ENCODE results near the gene CD37.
A peak's percentile ranks its signal among the peaks of the same experiment; 100 is the strongest.

CD37 gene

DNA sequence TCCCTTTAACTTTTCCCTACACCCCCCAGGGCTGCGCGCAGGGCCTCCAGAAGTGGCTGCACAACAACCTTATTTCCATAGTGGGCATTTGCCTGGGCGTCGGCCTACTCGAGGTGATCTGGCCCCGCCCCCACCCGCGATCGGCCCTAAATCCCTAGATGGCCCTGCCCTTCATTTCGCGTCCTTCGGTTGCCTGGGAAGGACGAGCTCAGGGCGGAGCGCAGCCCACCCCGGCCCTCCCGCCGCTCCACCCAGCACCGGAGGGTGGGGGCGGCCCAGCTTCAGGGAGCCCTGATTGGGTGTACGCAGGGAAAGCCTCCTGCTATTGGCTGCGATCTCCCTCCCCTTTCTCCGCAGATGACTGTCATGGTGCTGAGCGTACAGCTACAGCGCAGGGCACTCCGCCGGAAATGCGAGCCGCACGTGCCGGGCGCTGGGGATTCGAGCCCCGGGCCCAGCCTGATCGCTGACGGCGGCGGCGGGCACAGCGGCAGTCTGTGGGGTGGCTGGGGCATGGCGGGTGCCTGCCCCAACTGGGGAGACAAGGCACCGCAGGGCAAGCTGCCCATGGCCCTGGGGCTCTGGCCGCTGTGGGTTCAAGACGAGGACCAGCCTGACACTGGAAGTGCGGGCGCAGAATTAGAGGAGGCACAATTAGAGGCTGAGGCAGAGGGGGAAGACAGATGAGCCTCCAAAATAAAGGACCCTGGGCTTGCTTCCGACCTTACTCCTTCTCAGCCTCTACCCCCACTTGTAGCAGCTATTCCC lies 4.3 kb downstream of the CD37 start:
- Histone ChIP-seq H3K27me3 (ENCODE audit: control insufficient read depth, insufficient read depth, low read length) (peaks cover 20% of the 10 kb centered on the region), H3K27ac (ENCODE audit: low read depth, low read length) (peak overlapping the region; percentile 49; the same call in 1 of the 2 replicates), H3K4me1 (ENCODE audit: control insufficient read depth, insufficient read depth, low read length) (peaks cover 15% of the 10 kb centered on the region), H3K36me3 (ENCODE audit: control insufficient read depth, insufficient read depth, low read length) (peaks cover 36% of the 10 kb centered on the region), H3K4me3 (ENCODE audit: low read depth, low read length) (peak overlapping the region; percentile 49), H3K9ac (ENCODE audit: low read length) (peak overlapping the region; percentile 54), H3K9me3 (ENCODE audit: control insufficient read depth, insufficient read depth, low read depth, low read length) (no peaks in the 10 kb centered on the region)

DNA sequence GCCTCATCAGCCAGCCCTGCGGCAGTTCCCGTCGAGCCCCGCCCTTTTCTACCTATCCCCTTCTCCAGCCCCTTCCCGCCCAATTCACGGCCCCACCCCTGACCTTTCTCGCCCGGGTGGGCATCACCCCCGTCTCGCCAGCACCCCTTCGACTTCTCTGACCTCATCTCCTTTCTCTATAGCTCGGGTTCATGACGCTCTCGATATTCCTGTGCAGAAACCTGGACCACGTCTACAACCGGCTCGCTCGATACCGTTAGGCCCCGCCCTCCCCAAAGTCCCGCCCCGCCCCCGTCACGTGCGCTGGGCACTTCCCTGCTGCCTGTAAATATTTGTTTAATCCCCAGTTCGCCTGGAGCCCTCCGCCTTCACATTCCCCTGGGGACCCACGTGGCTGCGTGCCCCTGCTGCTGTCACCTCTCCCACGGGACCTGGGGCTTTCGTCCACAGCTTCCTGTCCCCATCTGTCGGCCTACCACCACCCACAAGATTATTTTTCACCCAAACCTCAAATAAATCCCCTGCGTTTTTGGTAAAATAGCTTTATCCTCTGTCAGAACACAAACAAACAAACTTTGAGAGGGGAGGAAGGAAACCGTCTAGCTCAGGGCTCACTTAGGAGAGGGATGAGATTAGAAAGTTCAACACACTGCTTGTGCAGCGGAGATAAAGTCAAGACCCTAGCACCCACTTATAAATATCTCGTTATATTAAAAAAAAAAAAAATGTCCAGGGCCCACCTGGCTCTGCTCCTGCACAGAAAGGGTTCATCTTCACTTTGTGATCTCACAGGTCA lies 5.1 kb downstream of the CD37 start:
- Histone ChIP-seq H3K36me3 (ENCODE audit: control insufficient read depth, insufficient read depth, low read length) (peaks cover 44% of the 10 kb centered on the region), H3K27me3 (ENCODE audit: control insufficient read depth, insufficient read depth, low read length) (peaks cover 20% of the 10 kb centered on the region), H3K27ac (ENCODE audit: low read depth, low read length) (peak overlapping the region; percentile 49; the same call in 1 of the 2 replicates), H3K4me3 (ENCODE audit: low read depth, low read length) (peak overlapping the region; percentile 37), H3K4me1 (ENCODE audit: control insufficient read depth, insufficient read depth, low read length) (peaks cover 15% of the 10 kb centered on the region), H3K9ac (ENCODE audit: low read length) (peak overlapping the region; percentile 25), H3K9me3 (ENCODE audit: control insufficient read depth, insufficient read depth, low read depth, low read length) (no peaks in the 10 kb centered on the region)

DNA sequence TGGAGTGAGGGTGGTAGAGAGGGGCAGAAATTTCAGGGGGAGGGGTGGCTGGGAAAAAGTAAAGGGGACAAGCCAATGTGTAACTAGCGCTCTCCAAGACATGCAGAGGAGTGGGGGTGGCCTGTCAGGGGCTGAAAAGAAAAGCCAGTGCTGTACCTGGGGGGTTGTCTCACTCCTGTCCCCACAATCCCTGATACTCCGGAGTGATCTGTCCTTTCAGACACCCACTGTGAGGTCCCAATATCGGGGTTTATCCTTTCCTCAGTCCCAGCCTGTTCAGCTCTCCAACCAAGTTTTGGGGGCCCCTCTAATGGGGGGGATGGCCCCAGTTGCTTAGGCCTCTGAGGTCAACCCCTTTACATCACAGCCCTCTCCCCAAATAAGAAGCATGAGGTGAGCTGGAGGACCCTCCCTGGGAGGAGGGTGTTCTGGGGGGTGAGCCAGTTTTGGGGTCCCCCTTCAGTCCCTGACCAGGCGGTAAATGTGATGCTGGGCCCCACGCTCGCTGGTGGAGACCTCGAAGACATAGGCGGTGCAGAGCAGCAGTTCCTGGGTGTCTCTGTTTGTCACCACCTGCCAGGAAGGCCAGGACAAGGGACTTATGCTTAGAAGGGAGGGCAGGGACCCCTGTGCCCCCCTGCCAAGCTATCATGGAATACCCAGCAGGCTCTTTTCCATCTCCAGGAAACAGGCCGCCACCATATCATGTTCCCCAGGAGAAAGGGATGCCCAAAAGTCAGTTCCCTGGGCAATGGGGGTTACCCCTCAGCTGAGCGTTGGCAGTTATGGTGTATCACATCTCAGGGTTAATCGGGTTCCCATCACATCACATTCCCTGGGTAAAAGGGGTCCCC lies 5.9 kb downstream of the CD37 start:
- Histone ChIP-seq H3K36me3 (ENCODE audit: control insufficient read depth, insufficient read depth, low read length) (peaks cover 49% of the 10 kb centered on the region), H3K4me1 (ENCODE audit: control insufficient read depth, insufficient read depth, low read length) (peaks cover 15% of the 10 kb centered on the region), H3K4me3 (ENCODE audit: low read depth, low read length) (no peak overlapping the region), H3K9ac (ENCODE audit: low read length) (no peak overlapping the region), H3K27me3 (ENCODE audit: control insufficient read depth, insufficient read depth, low read length) (peaks cover 20% of the 10 kb centered on the region), H3K27ac (ENCODE audit: low read depth, low read length) (no peak overlapping the region), H3K9me3 (ENCODE audit: control insufficient read depth, insufficient read depth, low read depth, low read length) (no peaks in the 10 kb centered on the region)

DNA sequence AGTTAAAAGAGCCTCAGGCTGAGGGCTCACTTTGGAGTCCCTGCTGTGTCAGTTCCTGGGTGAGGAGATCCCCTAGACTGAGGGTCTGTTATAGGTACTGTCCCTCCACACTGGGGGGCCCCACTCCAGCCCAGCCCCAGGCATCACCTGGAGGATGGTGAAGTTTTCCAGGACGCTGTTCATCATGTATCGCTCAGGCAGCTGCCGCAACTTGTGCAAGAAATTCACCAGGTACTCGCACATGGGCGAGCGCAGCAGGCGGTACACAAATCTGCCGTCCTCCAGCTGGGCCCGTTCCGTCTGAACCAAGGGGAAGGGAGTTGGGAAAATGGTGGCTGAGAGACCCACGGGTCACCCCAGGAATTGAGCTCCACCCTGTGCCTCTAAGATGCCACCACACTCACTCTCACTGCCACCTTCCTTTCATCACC lies 7.1 kb downstream of the CD37 start:
- no peaks in the 10 kb centered on the region for H3K9me3 ChIP-seq (ENCODE audit: control insufficient read depth, insufficient read depth, low read depth, low read length)
- H3K4me1 ChIP-seq (ENCODE audit: control insufficient read depth, insufficient read depth, low read length) = peaks cover 15% of the 10 kb centered on the region
- peaks cover 12% of the 10 kb centered on the region for H3K27me3 ChIP-seq (ENCODE audit: control insufficient read depth, insufficient read depth, low read length)
- H3K36me3 ChIP-seq (ENCODE audit: control insufficient read depth, insufficient read depth, low read length) = peaks cover 61% of the 10 kb centered on the region
- H3K27ac ChIP-seq (ENCODE audit: low read depth, low read length) = no peak overlapping the region
- no peak overlapping the region for H3K4me3 ChIP-seq (ENCODE audit: low read depth, low read length)
- no peak overlapping the region for H3K9ac ChIP-seq (ENCODE audit: low read length)

DNA sequence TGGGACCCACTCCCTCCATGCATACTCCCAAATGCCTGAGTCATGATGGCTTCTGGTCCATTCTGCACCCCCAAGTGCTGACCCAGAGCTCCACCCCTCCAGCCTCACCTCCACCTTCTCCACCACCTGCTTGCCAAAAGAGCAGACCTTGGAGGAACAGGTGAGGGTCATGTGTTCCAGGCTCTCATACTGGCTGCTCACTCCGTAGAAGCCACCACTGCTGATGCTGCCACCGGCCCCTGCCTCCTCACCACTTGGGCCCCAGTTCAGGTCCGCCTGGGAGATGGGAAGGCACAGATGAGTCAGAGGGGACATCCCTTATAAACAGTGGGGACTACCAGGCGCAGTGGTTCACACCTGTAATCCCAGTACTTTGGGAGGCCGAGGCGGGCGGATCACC lies 7.9 kb downstream of the CD37 start:
- H3K4me3 ChIP-seq (ENCODE audit: low read depth, low read length) = no peak overlapping the region
- H3K36me3 ChIP-seq (ENCODE audit: control insufficient read depth, insufficient read depth, low read length) = peaks cover 69% of the 10 kb centered on the region
- H3K27me3 ChIP-seq (ENCODE audit: control insufficient read depth, insufficient read depth, low read length) = peaks cover 5% of the 10 kb centered on the region
- no peaks in the 10 kb centered on the region for H3K9me3 ChIP-seq (ENCODE audit: control insufficient read depth, insufficient read depth, low read depth, low read length)
- peaks cover 15% of the 10 kb centered on the region for H3K4me1 ChIP-seq (ENCODE audit: control insufficient read depth, insufficient read depth, low read length)
- H3K9ac ChIP-seq (ENCODE audit: low read length) = no peak overlapping the region
- H3K27ac ChIP-seq (ENCODE audit: low read depth, low read length) = no peak overlapping the region

DNA sequence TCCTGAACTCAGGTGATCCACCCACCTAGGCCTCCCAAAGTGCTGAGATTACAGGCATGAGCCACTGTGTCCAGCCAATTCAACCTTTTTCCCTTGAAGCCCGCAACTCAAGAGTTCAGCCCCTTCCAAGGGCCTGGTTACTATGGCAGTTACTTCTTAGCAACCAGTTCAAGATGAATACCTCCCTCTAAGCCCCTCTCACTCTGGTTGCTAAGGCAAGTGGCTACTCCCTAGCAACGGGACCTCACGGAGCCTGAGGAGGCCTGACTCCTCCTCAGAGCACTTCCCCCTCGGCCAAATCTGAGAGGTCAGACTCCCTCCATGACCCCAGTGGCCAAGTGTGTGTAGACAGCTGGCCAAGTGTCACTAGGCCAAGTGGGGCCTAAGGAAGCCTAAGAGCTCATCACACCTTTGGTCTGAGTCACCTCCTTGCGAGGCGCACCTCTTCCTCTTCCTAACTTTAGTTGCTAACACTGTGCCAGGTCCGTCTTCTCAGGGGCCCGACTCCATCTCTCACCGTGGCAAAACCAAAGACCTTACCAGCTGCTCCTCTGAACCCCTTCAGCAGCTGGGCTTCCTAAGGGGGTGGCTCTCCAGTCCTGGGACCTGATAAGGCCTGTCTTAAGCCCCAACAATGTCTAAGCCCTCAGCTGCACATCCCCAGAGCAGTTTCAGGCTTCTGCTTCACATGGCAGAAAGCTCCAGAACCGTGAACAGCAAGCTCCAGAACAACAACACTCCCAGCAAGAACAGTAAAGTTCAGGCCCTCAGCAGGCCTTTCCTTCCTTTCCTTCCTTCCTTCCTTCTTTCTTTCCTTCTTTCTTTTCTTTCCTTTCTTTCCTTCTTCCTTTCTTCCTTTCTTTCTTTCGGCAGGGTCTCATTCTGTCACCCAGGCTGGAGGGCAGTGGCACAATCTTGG lies 9.6 kb downstream of the CD37 start:
- H3K4me1 ChIP-seq (ENCODE audit: control insufficient read depth, insufficient read depth, low read length) = peaks cover 8% of the 10 kb centered on the region
- no peak overlapping the region for H3K27ac ChIP-seq (ENCODE audit: low read depth, low read length)
- H3K27me3 ChIP-seq (ENCODE audit: control insufficient read depth, insufficient read depth, low read length) = no peaks in the 10 kb centered on the region
- H3K9me3 ChIP-seq (ENCODE audit: control insufficient read depth, insufficient read depth, low read depth, low read length) = no peaks in the 10 kb centered on the region
- no peak overlapping the region for H3K4me3 ChIP-seq (ENCODE audit: low read depth, low read length)
- H3K9ac ChIP-seq (ENCODE audit: low read length) = no peak overlapping the region
- peaks cover 84% of the 10 kb centered on the region for H3K36me3 ChIP-seq (ENCODE audit: control insufficient read depth, insufficient read depth, low read length)

- no peak overlapping the region for H3K27ac ChIP-seq (ENCODE audit: low read depth, low read length)
- no peak overlapping the region for H3K9ac ChIP-seq (ENCODE audit: low read length)
- no peaks in the 10 kb centered on the region for H3K4me1 ChIP-seq (ENCODE audit: control insufficient read depth, insufficient read depth, low read length)
- H3K4me3 ChIP-seq (ENCODE audit: low read depth, low read length) = no peak overlapping the region
- no peaks in the 10 kb centered on the region for H3K27me3 ChIP-seq (ENCODE audit: control insufficient read depth, insufficient read depth, low read length)
- no peaks in the 10 kb centered on the region for H3K9me3 ChIP-seq (ENCODE audit: control insufficient read depth, insufficient read depth, low read depth, low read length)
- H3K36me3 ChIP-seq (ENCODE audit: control insufficient read depth, insufficient read depth, low read length) = peaks cover 91% of the 10 kb centered on the region
Observed at GRCh38 chr19:49347191-49347590, 12.0 kb downstream of the CD37 start.

- Histone ChIP-seq H3K27ac (ENCODE audit: low read depth, low read length) (no peak overlapping the region), H3K36me3 (ENCODE audit: control insufficient read depth, insufficient read depth, low read length) (peaks cover 90% of the 10 kb centered on the region), H3K27me3 (ENCODE audit: control insufficient read depth, insufficient read depth, low read length) (no peaks in the 10 kb centered on the region), H3K9me3 (ENCODE audit: control insufficient read depth, insufficient read depth, low read depth, low read length) (no peaks in the 10 kb centered on the region), H3K9ac (ENCODE audit: low read length) (no peak overlapping the region), H3K4me1 (ENCODE audit: control insufficient read depth, insufficient read depth, low read length) (no peaks in the 10 kb centered on the region), H3K4me3 (ENCODE audit: low read depth, low read length) (no peak overlapping the region)
Observed at GRCh38 chr19:49347835-49348234, 12.6 kb downstream of the CD37 start.

GRCh38 chr19:49348305-49349189 lies 13.3 kb downstream of the CD37 start:
- H3K9ac ChIP-seq (ENCODE audit: low read length) = no peak overlapping the region
- no peaks in the 10 kb centered on the region for H3K4me1 ChIP-seq (ENCODE audit: control insufficient read depth, insufficient read depth, low read length)
- no peaks in the 10 kb centered on the region for H3K9me3 ChIP-seq (ENCODE audit: control insufficient read depth, insufficient read depth, low read depth, low read length)
- no peaks in the 10 kb centered on the region for H3K27me3 ChIP-seq (ENCODE audit: control insufficient read depth, insufficient read depth, low read length)
- H3K4me3 ChIP-seq (ENCODE audit: low read depth, low read length) = no peak overlapping the region
- H3K27ac ChIP-seq (ENCODE audit: low read depth, low read length) = no peak overlapping the region
- peaks cover 90% of the 10 kb centered on the region for H3K36me3 ChIP-seq (ENCODE audit: control insufficient read depth, insufficient read depth, low read length)
